HL-60 (cell line): ENCODE results near the gene KRT34.

Experiments used
- DNase-seq, 2 experiments: peaks; one replicate each; pipeline ENCODE4 v3.0.0-alpha.2; 2010 to 2020; ENCODE audit warnings: low read depth in 1 of 2, low spot score in 1 of 2
- H3K27ac ChIP-seq: fragments of 250-450 bp; sonication (Bioruptor Pico); replicated peaks from 2 replicates; pipeline ENCODE4 v1.5.1; 2020; ENCODE audit warnings: mild to moderate bottlenecking, moderate library complexity
- H3K27me3 ChIP-seq: fragments of 250-450 bp; sonication (Bioruptor Pico); 2 replicates; pipeline ENCODE4 v1.5.1; 2021; ENCODE audit warnings: mild to moderate bottlenecking, moderate library complexity; ENCODE audit not compliant: insufficient read depth, poor library complexity, severe bottlenecking
- H3K4me3 ChIP-seq: replicated peaks from 2 replicates; pipeline ENCODE4 v1.5.1; 2011; ENCODE audit warnings: mild to moderate bottlenecking, control low read depth, low read length; ENCODE audit not compliant: insufficient read depth
- CTCF ChIP-seq: IDR thresholded peaks from one replicate; pipeline ENCODE4 v1.5.1; 2011; ENCODE audit warnings: low read length, control low read depth, inconsistent platforms; ENCODE audit not compliant: insufficient read depth
- GABPA ChIP-seq: IDR thresholded peaks from 2 replicates; pipeline ENCODE4 v1.6.1; 2012; ENCODE audit warnings: low read depth
- POLR2AphosphoS5 ChIP-seq: IDR thresholded peaks from 2 replicates; pipeline ENCODE4 v1.6.1; 2012; ENCODE audit warnings: low read depth
- REST ChIP-seq: IDR thresholded peaks from 2 replicates; pipeline ENCODE4 v1.6.1; 2012; ENCODE audit warnings: low read depth; ENCODE audit not compliant: insufficient replicate concordance
- SPI1 ChIP-seq: IDR thresholded peaks from 2 replicates; pipeline ENCODE4 v1.6.1; 2012; ENCODE audit warnings: low read depth, mild to moderate bottlenecking, borderline replicate concordance

The KRT34 gene

GRCh38 chr17:41421617-41422016 is 39.5 kb upstream of the KRT34 start:
- TF ChIP-seq SPI1 (no peak), REST (no peak), POLR2AphosphoS5 (no peak), GABPA (no peak), CTCF (no peak)
- no peak overlapping the region for H3K27ac ChIP-seq

GRCh38 chr17:41421116-41421515 is 39.0 kb upstream of the KRT34 start:
- DNase-seq: no peak
- Histone ChIP-seq H3K27me3 (no peaks in the 10 kb centered on the region), H3K4me3 (no peak overlapping the region), H3K27ac (no peak overlapping the region)
- no peak for TF ChIP-seq REST
- TF ChIP-seq CTCF: no peak
- no peak for TF ChIP-seq POLR2AphosphoS5
- TF ChIP-seq SPI1: no peak
- TF ChIP-seq GABPA: no peak

More at GRCh38 chr17:41421617-41422016, 39.5 kb upstream of the KRT34 start:
- DNase-seq: no peak
- Histone ChIP-seq H3K4me3 (no peak overlapping the region), H3K27me3 (no peaks in the 10 kb centered on the region)

GRCh38 chr17:41420134-41420533 is 38.0 kb upstream of the KRT34 start:
- Histone ChIP-seq H3K27me3 (no peaks in the 10 kb centered on the region), H3K27ac (no peak overlapping the region), H3K4me3 (no peak overlapping the region)
- no peak for DNase-seq
- TF ChIP-seq REST: no peak
- TF ChIP-seq GABPA: no peak
- no peak for TF ChIP-seq POLR2AphosphoS5
- TF ChIP-seq SPI1: no peak

- Histone ChIP-seq H3K4me3 (no peak overlapping the region), H3K27me3 (no peaks in the 10 kb centered on the region), H3K27ac (no peak overlapping the region)
- no peak for TF ChIP-seq GABPA
- TF ChIP-seq REST: no peak
- TF ChIP-seq CTCF: no peak
- TF ChIP-seq POLR2AphosphoS5: no peak
- no peak for TF ChIP-seq SPI1
- no peak for DNase-seq
Measured at GRCh38 chr17:41419716-41420115, 37.6 kb upstream of the KRT34 start.
